HepG2 (cell line): ENCODE measurements around the gene KRTAP10-2. TPM values are rescaled to one million over a fixed set of nuclear protein-coding genes. Genes with fewer than 3 reads are reported as not detected.

ENCODE experiments used
- ATF7 ChIP-seq, 2 experiments: fragments of 450-650 bp in 1 of 2; sonication (generic) in 1 of 2; formaldehyde crosslinking in 1 of 2; IDR thresholded peaks; 2 replicates each; pipeline versions ENCODE4 v1.4.0 to v1.6.1; 2016 to 2020; ENCODE audit warnings: antibody characterized with exemption in 1 of 2, mild to moderate bottlenecking in 1 of 2, missing genetic modification reagents in 1 of 2
- DR1 ChIP-seq: sonication (generic); formaldehyde crosslinking; IDR thresholded peaks from 2 replicates; pipeline ENCODE4 v1.8.0; 2021; ENCODE audit warnings: mild to moderate bottlenecking, missing genetic modification reagents, inconsistent platforms
- GABPA ChIP-seq, 2 experiments: IDR thresholded peaks; 2 replicates each; pipeline ENCODE4 v1.6.1; 2011 to 2016; ENCODE audit warnings: low read depth in 2 of 2, low read length in 1 of 2, missing biosample characterization in 1 of 2, missing genetic modification characterization in 1 of 2
- HNRNPL ChIP-seq: fragments of 200-400 bp; formaldehyde crosslinking; IDR thresholded peaks from 2 replicates; pipeline ENCODE4 v1.6.1; 2017; ENCODE audit warnings: mild to moderate bottlenecking, low read depth, low read length
- MIER2 ChIP-seq: IDR thresholded peaks from 2 replicates; pipeline ENCODE4 v1.6.1; 2016; ENCODE audit warnings: missing biosample characterization, missing genetic modification reagents
- NR2C2 ChIP-seq: sonication (generic); formaldehyde crosslinking; IDR thresholded peaks from 2 replicates; pipeline ENCODE4 v1.4.0; 2020; ENCODE audit warnings: missing genetic modification reagents, mild to moderate bottlenecking, moderate library complexity, borderline replicate concordance
- NR3C1 ChIP-seq: sonication (generic); formaldehyde crosslinking; IDR thresholded peaks from 2 replicates; pipeline ENCODE4 v1.4.0; 2020; ENCODE audit warnings: missing genetic modification reagents
- PHF20 ChIP-seq: sonication (generic); formaldehyde crosslinking; IDR thresholded peaks from 2 replicates; pipeline ENCODE4 v1.5.0; 2020; ENCODE audit warnings: mild to moderate bottlenecking, missing genetic modification reagents
- PHF5A ChIP-seq: IDR thresholded peaks from one replicate; pipeline ENCODE4 v1.6.1; 2018; ENCODE audit warnings: low read depth, missing genetic modification reagents; ENCODE audit not compliant: unreplicated experiment
- POLR2AphosphoS2 ChIP-seq: IDR thresholded peaks from 2 replicates; pipeline ENCODE4 v1.6.1; 2011; ENCODE audit warnings: low read depth, low read length, improper control_type of control experiment
- SAFB2 ChIP-seq: sonication (generic); formaldehyde crosslinking; IDR thresholded peaks from 2 replicates; pipeline ENCODE4 v1.5.1; 2020; ENCODE audit warnings: missing genetic modification reagents, low read depth, mild to moderate bottlenecking, borderline replicate concordance
- SALL1 ChIP-seq: sonication (generic); formaldehyde crosslinking; IDR thresholded peaks from 2 replicates; pipeline ENCODE4 v1.8.0; 2022; ENCODE audit warnings: mild to moderate bottlenecking, missing genetic modification reagents
- SKIL ChIP-seq: sonication (generic); formaldehyde crosslinking; IDR thresholded peaks from 2 replicates; pipeline ENCODE4 v1.8.0; 2022; ENCODE audit warnings: missing genetic modification reagents, mild to moderate bottlenecking, moderate library complexity, borderline replicate concordance
- SMARCC2 ChIP-seq: fragments of 450-650 bp; IDR thresholded peaks from 2 replicates; pipeline ENCODE4 v1.6.1; 2017; ENCODE audit warnings: antibody characterized with exemption, mild to moderate bottlenecking
- SMYD3 ChIP-seq: sonication (generic); formaldehyde crosslinking; IDR thresholded peaks from 2 replicates; pipeline ENCODE4 v1.8.1; 2023; ENCODE audit warnings: mild to moderate bottlenecking, missing genetic modification reagents
- SOX6 ChIP-seq, 2 experiments: fragments of 450-650 bp in 1 of 2; sonication (generic) in 1 of 2; formaldehyde crosslinking in 1 of 2; IDR thresholded peaks; 2 replicates each; pipeline versions ENCODE4 v1.4.0 to v1.6.1; 2017 to 2020; ENCODE audit warnings: antibody characterized with exemption in 1 of 2, mild to moderate bottlenecking in 1 of 2, missing genetic modification reagents in 1 of 2
- SSRP1 ChIP-seq: IDR thresholded peaks from 2 replicates; pipeline ENCODE4 v1.6.1; 2016; ENCODE audit warnings: control low read depth
- TCF7L2 ChIP-seq: IDR thresholded peaks from 2 replicates; pipeline ENCODE4 v1.6.1; 2011; ENCODE audit warnings: mild to moderate bottlenecking, low read depth, low read length, moderate library complexity
- TEAD2 ChIP-seq: sonication (generic); formaldehyde crosslinking; IDR thresholded peaks from 2 replicates; pipeline ENCODE4 v1.9.0; 2021; ENCODE audit warnings: missing genetic modification reagents
- ZNF136 ChIP-seq: sonication (generic); formaldehyde crosslinking; IDR thresholded peaks from 2 replicates; pipeline ENCODE4 v1.8.1; 2022; ENCODE audit warnings: low read depth, mild to moderate bottlenecking, moderate library complexity, missing genetic modification reagents
- ZNF224 ChIP-seq: sonication (generic); formaldehyde crosslinking; IDR thresholded peaks from 2 replicates; pipeline ENCODE4 v1.5.0; 2020; ENCODE audit warnings: mild to moderate bottlenecking, missing genetic modification reagents
- ZNF772 ChIP-seq: sonication (generic); formaldehyde crosslinking; IDR thresholded peaks from 2 replicates; pipeline ENCODE4 v1.5.0; 2020; ENCODE audit warnings: mild to moderate bottlenecking, missing genetic modification reagents
- ZNF776 ChIP-seq: sonication (generic); formaldehyde crosslinking; IDR thresholded peaks from 2 replicates; pipeline ENCODE4 v1.4.0; 2020; ENCODE audit warnings: mild to moderate bottlenecking, missing genetic modification reagents
- ZNF816 ChIP-seq: sonication (generic); formaldehyde crosslinking; IDR thresholded peaks from 2 replicates; pipeline ENCODE4 v1.8.0; 2022; ENCODE audit warnings: missing genetic modification reagents, mild to moderate bottlenecking, borderline replicate concordance
- ZZZ3 ChIP-seq: sonication (generic); formaldehyde crosslinking; IDR thresholded peaks from 2 replicates; pipeline ENCODE4 v1.4.0; 2020; ENCODE audit warnings: missing genetic modification reagents, mild to moderate bottlenecking, borderline replicate concordance
- polyA plus RNA-seq, 8 experiments: library from polyadenylated mRNA; depleted of rRNA in 3 of 8; stranded (reverse) in 7 of 8; unstranded in 1 of 8; fragments of >200 nt; fragmentation: Illumina TruSeq in 4 of 8; extraction: Trizol in 4 of 8; gene quantifications; 2 replicates each; pipeline versions ENCODE4 v1.2.1 to v1.2.3, GENCODE V29; 2011 to 2016; ENCODE audit warnings: low read depth in 4 of 8, missing spikeins in 1 of 8, mixed read lengths in 1 of 8; ENCODE audit not compliant: insufficient read depth in 1 of 8
- total RNA-seq, 5 experiments: library from RNA; depleted of rRNA; stranded (reverse); fragments of >200 nt; fragmentation: Illumina TruSeq; extraction: Trizol; gene quantifications; 2 replicates each; pipeline ENCODE4 v1.2.3, GENCODE V29; 2016; ENCODE audit warnings: low read depth in 1 of 5
- TF ChIP-seq, protein P1 (sequence below): sonication (generic); formaldehyde crosslinking; IDR thresholded peaks from 2 replicates; pipeline ENCODE4 v1.8.1; 2023; ENCODE audit warnings: mild to moderate bottlenecking, missing genetic modification reagents, borderline replicate concordance
- TF ChIP-seq, protein P2 (sequence below): sonication (generic); formaldehyde crosslinking; IDR thresholded peaks from 2 replicates; pipeline ENCODE4 v1.4.0; 2020; ENCODE audit warnings: mild to moderate bottlenecking, missing genetic modification reagents

KRTAP10-2 gene
- total and polyA plus RNA-seq, 2 of the 13 experiments (the other 11 are each of a cell fraction or from before 2014, with no cell fraction given), result not detected

DNA sequence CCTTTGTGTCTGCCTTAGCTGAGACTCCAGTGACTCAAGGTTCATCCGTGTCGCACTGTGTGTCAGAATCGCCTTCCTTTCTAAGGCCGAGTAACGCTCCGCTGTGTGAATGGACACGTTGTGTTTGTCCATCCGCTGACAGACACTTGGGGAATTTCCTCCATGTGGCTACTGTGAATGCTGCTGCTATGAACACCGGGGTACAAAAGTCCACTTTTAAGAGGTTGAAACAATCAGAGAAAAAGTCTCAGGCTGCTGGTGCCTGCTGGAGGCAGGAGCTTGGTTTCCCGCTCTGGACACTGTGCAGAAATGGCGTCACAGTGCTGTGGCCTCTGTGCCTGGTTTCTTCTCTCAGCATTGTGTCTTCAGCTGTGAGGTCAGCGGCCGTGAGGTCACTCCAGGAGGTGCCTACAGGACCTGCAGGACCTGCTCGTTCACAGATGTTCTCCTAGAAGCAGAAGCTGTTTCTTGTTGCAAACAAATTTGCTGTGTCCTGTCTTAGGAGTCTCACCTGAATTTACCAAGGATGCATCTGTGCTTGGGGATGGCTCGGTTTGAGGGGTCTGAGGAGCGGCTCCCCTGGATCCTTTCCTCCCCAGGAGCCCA is 45.5 kb downstream of the KRTAP10-2 start (continued):
- TF ChIP-seq GABPA (IDR thresholded peaks at IDR 0.05; ENCODE audit: low read depth, low read length) (no peak), GABPA (CRISPR knock-in tag; IDR thresholded peaks at IDR 0.05; ENCODE audit: low read depth) (peak; percentile 43; the same call in 1 of the 2 replicates), ZNF776 (CRISPR knock-in tag) (peak; percentile 43; the same call in 1 of the 2 replicates), ZNF772 (CRISPR knock-in tag) (peak; percentile 75; the same call in 1 of the 2 replicates), SAFB2 (CRISPR knock-in tag) (no peak), ATF7 (IDR thresholded peaks at IDR 0.05) (no peak), ATF7 (CRISPR knock-in tag; IDR thresholded peaks at IDR 0.05) (no peak), ZZZ3 (CRISPR knock-in tag) (no peak), SALL1 (CRISPR knock-in tag) (peak; percentile 67; the same call in 1 of the 2 replicates), NR3C1 (CRISPR knock-in tag) (no peak), SKIL (CRISPR knock-in tag) (peak; percentile 60; the same call in 1 of the 2 replicates), DR1 (CRISPR knock-in tag) (no peak), PHF5A (CRISPR knock-in tag) (no peak), HNRNPL (no peak), ZNF224 (CRISPR knock-in tag) (no peak; the same call in 1 of the 2 replicates), NR2C2 (CRISPR knock-in tag) (no peak), PHF20 (CRISPR knock-in tag) (no peak), SMARCC2 (no peak), TEAD2 (CRISPR knock-in tag) (no peak), ZNF136 (CRISPR knock-in tag) (0 out of 2 replicates have a peak, but pooled peaks have one; percentile 48), ZNF816 (CRISPR knock-in tag) (no peak), TCF7L2 (no peak), SOX6 (IDR thresholded peaks at IDR 0.05) (no peak), SOX6 (CRISPR knock-in tag; IDR thresholded peaks at IDR 0.05) (peak; percentile 76), SSRP1 (CRISPR knock-in tag) (no peak), MIER2 (CRISPR knock-in tag) (no peak; the same call in 1 of the 2 replicates), POLR2AphosphoS2 (no peak), SMYD3 (CRISPR knock-in tag) (no peak)
- TF ChIP-seq, protein P1, sequence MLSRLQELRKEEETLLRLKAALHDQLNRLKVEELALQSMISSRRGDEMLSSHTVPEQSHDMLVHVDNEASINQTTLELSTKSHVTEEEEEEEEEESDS (CRISPR knock-in tag), result no peak
- TF ChIP-seq, protein P2, sequence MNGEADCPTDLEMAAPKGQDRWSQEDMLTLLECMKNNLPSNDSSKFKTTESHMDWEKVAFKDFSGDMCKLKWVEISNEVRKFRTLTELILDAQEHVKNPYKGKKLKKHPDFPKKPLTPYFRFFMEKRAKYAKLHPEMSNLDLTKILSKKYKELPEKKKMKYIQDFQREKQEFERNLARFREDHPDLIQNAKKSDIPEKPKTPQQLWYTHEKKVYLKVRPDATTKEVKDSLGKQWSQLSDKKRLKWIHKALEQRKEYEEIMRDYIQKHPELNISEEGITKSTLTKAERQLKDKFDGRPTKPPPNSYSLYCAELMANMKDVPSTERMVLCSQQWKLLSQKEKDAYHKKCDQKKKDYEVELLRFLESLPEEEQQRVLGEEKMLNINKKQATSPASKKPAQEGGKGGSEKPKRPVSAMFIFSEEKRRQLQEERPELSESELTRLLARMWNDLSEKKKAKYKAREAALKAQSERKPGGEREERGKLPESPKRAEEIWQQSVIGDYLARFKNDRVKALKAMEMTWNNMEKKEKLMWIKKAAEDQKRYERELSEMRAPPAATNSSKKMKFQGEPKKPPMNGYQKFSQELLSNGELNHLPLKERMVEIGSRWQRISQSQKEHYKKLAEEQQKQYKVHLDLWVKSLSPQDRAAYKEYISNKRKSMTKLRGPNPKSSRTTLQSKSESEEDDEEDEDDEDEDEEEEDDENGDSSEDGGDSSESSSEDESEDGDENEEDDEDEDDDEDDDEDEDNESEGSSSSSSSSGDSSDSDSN (CRISPR knock-in tag), result no peak; the same call in 1 of the 2 replicates
